GM19025 (cell line): ENCODE measurements around the gene GPR27.

ENCODE experiments used
- ATAC-seq: cut with Tn5 transposase; IDR thresholded peaks from one replicate; pipeline ENCODE4 v1.9.1; 2021; ENCODE audit warnings: mild to moderate bottlenecking, low read depth, moderate library complexity; ENCODE audit not compliant: unreplicated experiment

The GPR27 gene

DNA sequence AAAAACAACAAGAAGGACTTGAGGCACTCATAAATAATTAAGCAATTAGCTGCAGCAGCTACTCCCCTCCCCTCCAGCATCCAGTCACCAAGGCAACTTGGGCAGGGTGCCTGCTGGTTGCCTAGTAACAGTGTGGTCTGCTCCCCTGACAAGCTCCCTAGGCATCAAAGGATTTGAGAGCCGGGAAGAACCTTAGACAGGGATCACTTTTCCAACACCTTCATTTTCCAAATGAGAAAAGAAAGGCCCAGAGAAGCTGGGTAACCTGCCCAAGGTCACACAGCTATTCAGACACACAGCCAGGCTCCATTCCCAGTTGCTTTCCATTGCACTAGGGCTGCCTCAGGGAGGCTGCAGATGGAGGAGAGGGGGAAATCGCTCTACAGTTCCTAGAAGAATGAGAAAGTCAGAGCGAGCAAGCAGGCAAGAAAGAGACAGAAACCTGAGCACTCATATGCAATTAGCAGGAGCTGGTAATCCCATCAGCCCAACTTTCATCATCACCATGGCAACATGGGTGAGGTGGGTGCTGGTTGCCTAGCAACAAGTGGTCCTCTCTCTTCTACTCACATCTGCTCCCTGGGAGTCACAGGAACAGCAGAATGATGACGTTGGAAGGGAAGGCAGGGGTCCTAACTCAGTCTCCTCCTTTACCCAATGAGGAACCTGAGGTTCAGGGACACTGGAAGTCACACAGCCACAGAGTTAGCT lies 24.9 kb upstream of the GPR27 start:
- ATAC-seq, result no peak

DNA sequence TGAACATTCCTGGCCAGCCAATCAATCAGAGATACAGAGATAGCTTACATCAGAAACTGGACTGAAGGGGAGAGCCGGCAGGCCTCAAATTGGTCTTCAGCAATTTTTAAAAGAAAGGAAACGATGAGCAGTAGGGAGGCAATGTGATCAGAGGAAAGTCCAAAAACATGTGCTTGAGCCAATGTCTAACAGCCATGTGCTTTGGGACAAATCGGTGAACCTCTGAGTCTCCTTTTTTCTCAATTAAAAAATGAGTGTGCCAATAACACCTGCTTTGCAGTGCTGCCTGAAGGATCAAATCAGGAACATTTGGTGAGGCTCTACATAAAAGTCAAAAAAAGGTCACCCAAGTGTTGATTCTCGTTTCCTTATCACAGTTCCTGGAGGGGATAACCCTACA lies 21.0 kb upstream of the GPR27 start:
- ATAC-seq, result no peak

DNA sequence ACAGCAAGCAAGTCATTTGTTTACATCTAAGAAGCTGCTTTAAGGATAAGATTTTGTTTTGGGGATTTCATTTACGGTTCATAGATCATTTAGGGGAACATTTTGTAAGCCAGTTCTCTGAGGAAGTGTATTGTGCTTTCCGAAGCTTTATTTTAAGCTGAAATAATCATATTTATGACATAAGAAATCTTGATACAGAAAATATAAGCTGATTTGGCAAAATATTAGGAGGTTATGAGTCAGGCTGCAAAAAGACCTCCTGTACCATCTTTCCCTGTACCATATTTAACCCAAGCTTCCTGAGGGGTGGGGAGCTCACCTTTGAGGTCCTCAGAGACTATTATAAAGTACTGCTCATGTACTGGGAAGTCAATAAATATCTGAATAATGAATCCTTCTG lies 20.3 kb upstream of the GPR27 start:
- no peak for ATAC-seq

DNA sequence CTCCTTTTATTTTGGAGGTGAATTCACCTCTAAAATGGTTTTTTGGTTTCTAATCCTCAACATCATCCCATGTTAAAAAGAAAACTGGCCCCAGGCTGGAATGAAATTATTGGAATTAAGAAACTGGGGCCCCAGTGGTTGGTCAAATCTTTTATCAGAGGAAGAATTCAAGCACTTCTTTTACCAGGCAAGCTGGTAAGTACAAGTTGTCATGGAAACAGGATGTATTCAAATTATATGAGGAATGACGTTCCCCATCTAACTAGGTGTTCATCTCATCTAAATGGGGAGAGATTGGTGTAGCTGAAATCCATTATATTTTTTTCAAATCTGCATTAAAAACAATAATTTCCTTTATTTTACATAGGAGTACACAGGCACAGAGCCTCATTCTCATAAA lies 18.8 kb upstream of the GPR27 start:
- ATAC-seq, result no peak

DNA sequence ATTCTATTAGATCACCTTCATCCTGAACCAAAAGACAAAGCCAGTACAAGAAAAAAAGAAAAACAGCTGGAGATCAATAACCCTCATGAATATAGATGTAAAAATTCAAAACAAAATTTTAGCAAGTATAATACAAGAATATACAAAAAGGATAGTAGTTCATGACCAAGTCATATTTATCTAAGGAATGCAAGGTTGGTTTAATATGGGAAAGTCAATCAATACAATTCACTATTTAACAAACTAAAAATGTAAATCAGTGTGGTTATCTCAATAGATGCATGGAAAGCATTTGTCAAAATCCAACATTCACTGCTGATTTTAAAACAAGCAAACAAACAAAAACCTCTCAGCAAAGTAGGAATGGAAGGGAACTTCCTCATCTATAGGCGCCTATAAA lies 11.0 kb upstream of the GPR27 start:
- ATAC-seq, result no peak

DNA sequence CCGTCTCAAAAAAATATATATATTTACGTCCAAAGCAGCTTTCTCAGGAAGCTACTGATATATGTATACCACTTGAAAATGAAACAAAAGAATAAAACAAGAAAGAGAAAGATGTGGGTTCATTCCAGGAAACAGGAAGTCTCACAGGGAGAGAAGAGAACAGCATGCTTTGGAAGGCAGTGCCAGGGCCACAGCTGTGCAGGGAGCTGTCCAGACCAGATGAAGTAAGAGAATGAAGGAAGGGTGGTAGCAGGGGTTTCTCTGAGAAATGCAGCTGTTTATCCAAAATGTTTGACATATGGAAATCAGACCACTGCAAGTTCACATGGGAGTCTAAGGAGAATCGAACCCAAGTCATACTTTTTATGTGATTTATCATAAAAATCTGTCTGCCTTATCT lies 8.9 kb upstream of the GPR27 start:
- ATAC-seq, result no peak

DNA sequence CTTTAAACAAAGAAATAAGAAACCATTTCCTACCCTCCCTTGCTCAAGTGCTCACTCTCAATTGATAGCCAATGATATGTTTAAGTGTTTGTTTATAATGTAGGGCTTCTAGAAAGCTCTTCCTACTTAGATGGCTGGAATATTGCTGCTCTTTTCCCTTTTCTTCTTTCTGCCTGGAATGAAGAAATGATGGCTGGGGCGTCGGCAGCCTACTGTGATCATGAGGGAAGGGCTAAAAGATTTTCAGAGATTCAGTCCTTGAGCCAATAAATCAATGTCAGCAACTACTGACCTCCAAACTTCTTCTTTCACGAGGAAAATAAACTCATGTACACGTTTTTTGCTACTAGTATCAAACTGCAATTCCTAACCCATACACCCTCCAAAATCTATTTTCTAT lies 2.1 kb upstream of the GPR27 start:
- no peak for ATAC-seq

DNA sequence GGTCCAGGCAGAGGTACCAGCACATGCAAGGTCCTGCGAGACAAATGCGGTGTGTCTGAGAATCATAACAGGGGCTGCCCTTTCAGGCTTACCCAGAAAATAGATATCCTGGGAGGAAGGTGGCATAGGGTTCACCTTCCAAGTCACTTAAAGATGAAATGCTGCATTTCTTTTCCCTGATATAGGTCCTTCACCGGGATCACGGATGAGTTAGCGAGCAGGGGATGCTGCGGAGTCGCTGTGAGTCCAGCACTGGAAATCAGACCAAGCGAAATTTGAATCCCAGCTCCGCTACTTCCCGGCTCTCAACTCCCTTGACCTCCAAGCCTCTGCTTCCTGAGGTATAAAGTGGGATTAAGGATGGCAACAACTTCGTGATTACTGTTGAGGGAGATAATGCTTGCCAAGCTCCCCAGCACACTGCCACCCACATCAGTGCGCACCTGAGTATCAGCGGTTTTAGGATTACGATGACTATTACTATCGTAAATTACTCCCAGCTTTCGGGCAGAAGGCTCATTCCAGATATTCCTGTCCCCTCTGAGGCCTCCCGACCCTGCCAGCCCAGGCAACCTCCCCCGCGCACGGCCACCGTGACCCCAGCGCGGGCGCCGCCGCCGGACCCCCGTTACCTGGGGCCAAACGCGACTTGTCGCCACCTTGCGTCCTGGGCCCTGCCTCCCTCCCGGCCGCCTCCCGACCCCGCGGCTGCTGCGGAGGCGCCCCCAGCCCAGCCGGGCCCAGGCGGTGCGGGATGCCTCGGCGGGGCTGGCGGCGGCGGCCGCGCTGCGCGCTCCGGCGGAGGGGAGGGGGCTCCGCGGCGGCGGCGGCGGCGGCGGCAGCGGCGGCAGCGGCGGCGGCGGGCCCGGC lies 589 bp upstream of the GPR27 start:
- ATAC-seq, result no peak

DNA sequence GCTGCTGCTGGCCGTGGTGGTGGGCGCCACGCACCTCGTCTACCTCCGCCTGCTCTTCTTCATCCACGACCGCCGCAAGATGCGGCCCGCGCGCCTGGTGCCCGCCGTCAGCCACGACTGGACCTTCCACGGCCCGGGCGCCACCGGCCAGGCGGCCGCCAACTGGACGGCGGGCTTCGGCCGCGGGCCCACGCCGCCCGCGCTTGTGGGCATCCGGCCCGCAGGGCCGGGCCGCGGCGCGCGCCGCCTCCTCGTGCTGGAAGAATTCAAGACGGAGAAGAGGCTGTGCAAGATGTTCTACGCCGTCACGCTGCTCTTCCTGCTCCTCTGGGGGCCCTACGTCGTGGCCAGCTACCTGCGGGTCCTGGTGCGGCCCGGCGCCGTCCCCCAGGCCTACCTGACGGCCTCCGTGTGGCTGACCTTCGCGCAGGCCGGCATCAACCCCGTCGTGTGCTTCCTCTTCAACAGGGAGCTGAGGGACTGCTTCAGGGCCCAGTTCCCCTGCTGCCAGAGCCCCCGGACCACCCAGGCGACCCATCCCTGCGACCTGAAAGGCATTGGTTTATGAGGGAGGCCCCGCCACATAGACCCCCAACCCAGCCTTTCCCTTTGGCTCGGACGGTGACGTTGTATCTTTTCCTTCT lies 1.1 kb downstream of the GPR27 start:
- ATAC-seq, result no peak

DNA sequence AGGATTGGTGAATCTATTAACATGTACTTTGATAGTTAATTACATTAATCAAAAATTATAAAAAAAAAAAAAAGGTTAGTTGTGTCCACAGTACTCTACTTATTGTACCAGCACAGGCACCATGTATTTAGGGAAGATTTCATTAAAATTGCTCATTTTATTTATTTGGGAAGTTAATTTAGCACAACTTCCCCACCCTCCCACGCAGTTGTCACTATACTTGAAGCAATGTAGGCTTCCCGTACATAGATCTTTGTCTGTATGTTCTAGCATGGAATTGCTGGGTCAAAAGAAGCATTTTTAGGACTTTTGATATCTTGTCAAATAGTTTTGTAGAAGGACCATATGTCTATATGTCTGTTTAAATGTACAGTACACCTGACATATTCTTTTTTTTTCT lies 4.4 kb downstream of the GPR27 start:
- ATAC-seq, result no peak

DNA sequence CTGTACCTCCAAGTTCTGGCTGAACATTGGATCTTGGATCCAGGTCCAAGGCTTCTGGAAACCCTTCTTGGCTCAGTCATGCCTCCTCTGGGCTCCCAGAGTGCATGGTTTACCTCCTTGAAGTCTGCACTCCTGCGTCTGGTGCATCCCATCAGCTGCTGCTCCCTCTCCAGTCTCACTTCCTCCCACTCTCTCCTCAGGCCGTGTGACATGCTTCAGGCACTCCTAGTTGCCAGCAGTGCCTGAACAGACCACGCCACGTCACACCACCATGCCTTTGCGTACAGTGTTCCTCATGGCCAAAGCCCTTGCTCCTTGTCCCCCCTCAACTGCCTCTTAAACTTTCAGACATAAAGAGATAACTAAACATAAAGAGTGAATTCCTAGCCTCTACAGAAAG lies 5.7 kb downstream of the GPR27 start:
- no peak for ATAC-seq

DNA sequence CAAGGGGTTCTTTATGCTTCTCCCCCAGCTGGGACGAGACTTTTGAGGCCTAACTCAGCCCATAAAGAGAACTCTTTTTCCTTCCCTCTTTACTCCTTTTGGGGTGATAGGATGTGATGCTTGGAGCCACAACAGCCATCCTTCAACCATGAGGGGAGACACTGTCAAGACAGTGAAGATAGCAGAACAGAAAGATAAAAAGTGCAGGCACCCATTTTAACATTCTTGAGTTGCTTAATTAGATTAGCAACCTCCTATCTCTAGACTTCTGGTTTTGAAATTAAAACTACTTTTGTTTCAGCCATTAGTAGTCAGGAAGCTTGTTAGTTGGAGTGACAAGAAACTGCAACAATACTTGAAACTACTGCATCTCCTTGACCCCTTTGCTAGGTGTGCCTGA lies 6.5 kb downstream of the GPR27 start:
- no peak for ATAC-seq

DNA sequence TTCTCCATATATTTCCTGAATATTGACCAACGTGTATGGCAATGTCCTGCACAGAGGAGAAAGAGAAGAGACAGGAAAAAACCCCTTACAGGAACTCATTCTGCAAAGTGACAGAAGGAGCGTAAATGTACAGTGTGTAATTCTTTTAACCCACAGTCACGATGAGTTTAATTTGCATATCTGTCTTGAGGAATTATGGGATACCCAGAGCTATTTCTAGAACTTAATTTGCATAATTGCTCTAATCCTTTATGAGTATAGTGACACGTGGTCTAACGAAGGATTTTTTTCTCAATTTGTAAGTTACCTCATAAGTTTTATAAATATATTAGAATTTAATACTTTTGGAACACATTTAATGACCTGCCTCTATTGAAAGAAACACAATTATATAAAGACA lies 9.8 kb downstream of the GPR27 start:
- ATAC-seq, result no peak

DNA sequence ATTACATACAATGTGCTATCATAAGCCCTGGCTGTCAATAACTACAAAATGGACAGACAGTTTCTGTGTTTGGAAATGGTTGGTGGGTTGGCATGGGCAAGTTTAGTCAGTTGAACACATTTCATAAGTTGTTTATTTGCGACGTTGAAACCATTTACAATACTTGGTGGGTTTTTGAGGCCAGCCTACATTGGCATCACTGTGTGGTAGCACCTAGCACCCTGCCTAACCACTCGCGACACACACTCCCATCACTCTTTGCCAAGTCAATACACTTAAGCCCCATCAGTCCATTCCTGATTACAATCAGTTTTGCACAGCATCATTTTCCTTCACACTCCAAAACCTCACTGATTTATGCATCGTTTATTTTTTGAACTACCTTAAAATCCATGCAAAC lies 17.5 kb downstream of the GPR27 start:
- no peak for ATAC-seq

DNA sequence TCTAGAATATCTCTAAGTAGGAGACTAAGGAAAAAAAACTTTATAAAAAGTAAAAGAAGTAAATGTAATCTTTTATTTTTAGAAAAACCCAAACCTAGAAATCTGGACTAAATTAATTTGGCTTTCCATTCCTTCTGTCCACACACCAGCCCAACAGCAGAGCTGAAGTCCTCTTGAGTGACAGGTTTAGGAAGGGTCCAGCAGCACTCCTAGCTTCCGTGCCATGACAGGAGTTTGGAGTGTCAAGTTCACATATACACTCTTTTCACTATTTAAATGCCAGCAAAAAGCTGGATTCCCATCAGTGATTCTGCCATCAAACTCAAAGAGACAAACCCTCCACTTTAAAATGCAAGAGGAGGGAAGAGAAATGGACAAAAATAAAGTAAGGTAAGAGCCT lies 18.2 kb downstream of the GPR27 start:
- ATAC-seq, result no peak

DNA sequence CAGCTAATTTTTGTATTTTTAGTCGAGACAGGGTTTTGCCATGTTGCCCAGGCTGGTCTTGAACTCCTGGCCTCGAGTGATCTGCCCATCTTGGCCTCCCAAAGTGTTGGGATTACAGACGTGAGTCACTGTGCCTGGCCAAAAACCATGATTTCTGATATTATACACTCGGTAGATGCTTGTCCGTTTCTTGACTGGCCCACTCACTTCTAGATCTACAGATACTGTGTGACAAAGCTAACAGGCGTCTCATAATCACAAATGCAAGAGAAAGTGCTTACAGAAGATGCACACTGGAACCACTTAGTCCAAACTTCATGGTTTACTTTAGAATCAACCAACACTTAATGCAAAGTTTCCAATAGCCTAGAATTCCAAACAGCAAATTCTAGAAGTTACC lies 22.9 kb downstream of the GPR27 start:
- ATAC-seq, result no peak

DNA sequence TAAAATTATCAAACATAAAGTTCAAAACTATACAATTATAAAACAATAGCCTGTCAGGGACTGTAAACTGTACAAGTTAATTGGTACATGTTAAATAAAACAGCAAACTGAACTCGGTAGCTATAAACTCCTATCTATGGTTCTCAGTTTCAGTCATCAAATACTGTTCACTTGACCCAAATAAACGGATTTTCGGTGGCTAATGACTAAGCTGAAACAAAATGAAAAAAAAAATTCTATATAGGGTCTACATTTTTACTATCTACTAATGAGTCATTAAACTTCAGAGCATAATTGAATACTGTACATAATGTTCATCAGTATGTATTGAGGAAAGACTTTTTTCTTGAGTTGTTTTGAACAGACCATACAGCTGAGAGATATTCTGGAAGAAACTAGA lies 24.7 kb downstream of the GPR27 start:
- no peak for ATAC-seq

DNA sequence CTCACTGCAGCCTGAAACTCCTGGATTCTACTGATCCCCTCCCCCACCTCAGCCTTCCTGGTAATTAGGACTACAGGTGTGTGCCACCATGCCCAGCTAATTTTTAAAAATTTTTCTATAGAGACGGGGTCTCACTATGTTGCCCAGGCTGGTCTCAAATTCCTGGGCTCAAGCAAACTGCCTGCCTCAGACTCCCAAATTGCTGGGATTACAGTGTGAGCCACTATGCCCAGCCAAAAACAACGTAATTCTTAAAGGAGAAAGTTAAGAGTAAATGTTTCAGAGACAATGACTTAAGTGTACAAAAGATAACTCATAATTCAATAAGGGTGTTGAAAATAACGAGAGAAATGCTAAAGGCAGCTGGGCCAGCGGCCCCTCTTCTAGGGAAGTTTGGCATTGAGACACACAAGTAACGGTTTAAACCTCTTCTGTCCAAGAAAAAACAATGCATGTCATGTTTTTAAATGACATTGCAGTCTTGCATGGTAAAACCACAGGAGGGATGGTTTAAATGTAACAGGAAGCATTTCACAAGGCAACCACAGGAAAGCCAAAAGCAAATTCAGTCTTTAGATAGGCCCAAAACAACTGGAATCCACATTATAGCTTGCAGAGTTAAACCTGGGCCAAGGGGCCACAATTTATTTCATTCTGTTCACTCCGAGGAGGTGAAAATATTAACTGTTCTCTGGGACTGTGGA lies 26.2 kb downstream of the GPR27 start:
- ATAC-seq, result no peak

DNA sequence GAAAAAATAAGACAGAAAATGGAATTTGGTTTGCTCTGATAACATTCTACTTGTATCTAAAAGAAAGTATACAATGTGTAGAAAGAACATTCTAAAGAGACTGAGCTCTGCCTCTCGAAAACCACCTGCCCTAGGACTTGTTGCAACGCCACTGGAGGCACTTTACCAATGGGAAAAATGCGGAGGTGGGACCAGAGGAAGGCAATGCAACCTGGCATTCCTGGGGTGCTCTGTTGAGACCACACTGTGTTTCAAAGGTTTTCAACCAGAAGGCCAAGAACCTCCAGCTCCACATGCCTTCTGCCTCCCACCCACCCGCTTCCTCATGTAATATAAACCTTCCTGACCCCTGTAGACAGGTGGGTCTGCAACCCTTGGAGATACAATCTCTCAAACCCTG lies 26.8 kb downstream of the GPR27 start:
- ATAC-seq, result no peak

DNA sequence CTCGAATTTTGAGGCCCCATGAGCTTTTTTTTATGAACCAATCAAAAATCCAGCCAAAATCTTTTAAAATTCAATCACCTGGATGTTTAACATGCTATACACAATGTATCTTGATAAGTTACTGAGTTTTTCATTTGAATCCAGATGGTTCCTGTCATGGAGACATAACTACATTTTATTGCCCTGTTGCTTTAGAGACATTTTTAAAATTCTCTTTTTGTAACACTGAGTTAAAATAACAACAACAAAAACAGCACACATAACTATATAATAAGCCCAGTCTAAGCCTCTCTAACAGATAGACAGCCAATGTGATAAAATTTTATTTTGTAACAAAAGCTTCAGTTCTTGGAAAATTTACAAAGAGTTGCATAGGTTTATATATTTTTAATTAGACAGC lies 29.5 kb downstream of the GPR27 start:
- no peak for ATAC-seq
